Measurements from ENCODE around the gene LHX1.

The LHX1 gene

GRCh38 chr17:36921095-36921851 is 16.0 kb upstream of the LHX1 start (continued):
- TF ChIP-seq GLI2 (tag by site-specific recombination; IDR thresholded peaks at IDR 0.05; ENCODE audit: borderline replicate concordance, low read depth) (no peak), ZFHX2 (tag by site-specific recombination; conservative IDR thresholded peaks at IDR 0.05) (peak; percentile 45), ZNF398 (tag by site-specific recombination; IDR thresholded peaks at IDR 0.05) (0 out of 2 replicates have a peak, but pooled peaks have one; percentile 3), ZNF221 (tag by site-specific recombination; IDR thresholded peaks at IDR 0.05; ENCODE audit: borderline replicate concordance) (no peak), ZNF23 (tag by site-specific recombination; IDR thresholded peaks at IDR 0.05; ENCODE audit: borderline replicate concordance) (no peak), ZNF132 (tag by site-specific recombination; IDR thresholded peaks at IDR 0.05; ENCODE audit: borderline replicate concordance) (no peak), ZNF596 (tag by site-specific recombination; IDR thresholded peaks at IDR 0.05) (no peak), ZNF645 (tag by site-specific recombination; IDR thresholded peaks at IDR 0.05) (no peak), ZNF580 (tag by site-specific recombination; IDR thresholded peaks at IDR 0.05) (no peak), ZNF366 (tag by site-specific recombination; conservative IDR thresholded peaks at IDR 0.05) (peak; percentile 57), WT1 (tag by site-specific recombination; IDR thresholded peaks at IDR 0.05) (peak; percentile 53; the same call in 1 of the 2 replicates), ZNF600 (tag by site-specific recombination; IDR thresholded peaks at IDR 0.05) (peak; percentile 94), ZNF146 (tag by site-specific recombination; IDR thresholded peaks at IDR 0.05) (no peak), ZNF544 (tag by site-specific recombination; IDR thresholded peaks at IDR 0.05) (no peak), ZNF169 (tag by site-specific recombination; IDR thresholded peaks at IDR 0.05) (no peak), ZNF555 (tag by site-specific recombination; conservative IDR thresholded peaks at IDR 0.05) (no peak), ZNF26 (tag by site-specific recombination; IDR thresholded peaks at IDR 0.05) (no peak), KLF7 (tag by site-specific recombination; IDR thresholded peaks at IDR 0.05; ENCODE audit: borderline replicate concordance) (no peak), ZNF18 (tag by site-specific recombination; IDR thresholded peaks at IDR 0.05) (peak; percentile 87), KLF8 (tag by site-specific recombination; IDR thresholded peaks at IDR 0.05) (no peak), ZNF510 (tag by site-specific recombination; IDR thresholded peaks at IDR 0.05; ENCODE audit: insufficient replicate concordance) (no peak), CTCF (tag by site-specific recombination; IDR thresholded peaks at IDR 0.05) (no peak), KLF17 (tag by site-specific recombination; IDR thresholded peaks at IDR 0.05) (peak; percentile 23; the same call in 1 of the 2 replicates), GLIS1 (tag by site-specific recombination; IDR thresholded peaks at IDR 0.05) (peak; percentile 95), ZNF776 (tag by site-specific recombination; IDR thresholded peaks at IDR 0.05; ENCODE audit: borderline replicate concordance) (no peak), ZNF214 (tag by site-specific recombination; IDR thresholded peaks at IDR 0.05; ENCODE audit: borderline replicate concordance) (no peak)

Measured in HEK293 (cell line).